Gastroesophageal sphincter (tissue), 3 donors: ENCODE measurements around the gene ASB18.

Experiments
- EP300 ChIP-seq: sonication (generic); formaldehyde crosslinking; IDR thresholded peaks from one replicate; pipeline ENCODE4 v1.6.1; 2017; ENCODE audit warnings: antibody characterized with exemption, mild to moderate bottlenecking
- TF ChIP-seq, protein P1 (sequence below), 4 experiments: fragments of 200-600 bp in 2 of 4; fragments of 450-650 bp in 2 of 4; sonication (generic) in 1 of 4; IDR thresholded peaks; one replicate each; pipeline ENCODE4 v1.5.1; 2017 to 2019; ENCODE audit warnings: antibody characterized with exemption in 4 of 4, mild to moderate bottlenecking in 2 of 4, moderate library complexity in 2 of 4

DNA sequence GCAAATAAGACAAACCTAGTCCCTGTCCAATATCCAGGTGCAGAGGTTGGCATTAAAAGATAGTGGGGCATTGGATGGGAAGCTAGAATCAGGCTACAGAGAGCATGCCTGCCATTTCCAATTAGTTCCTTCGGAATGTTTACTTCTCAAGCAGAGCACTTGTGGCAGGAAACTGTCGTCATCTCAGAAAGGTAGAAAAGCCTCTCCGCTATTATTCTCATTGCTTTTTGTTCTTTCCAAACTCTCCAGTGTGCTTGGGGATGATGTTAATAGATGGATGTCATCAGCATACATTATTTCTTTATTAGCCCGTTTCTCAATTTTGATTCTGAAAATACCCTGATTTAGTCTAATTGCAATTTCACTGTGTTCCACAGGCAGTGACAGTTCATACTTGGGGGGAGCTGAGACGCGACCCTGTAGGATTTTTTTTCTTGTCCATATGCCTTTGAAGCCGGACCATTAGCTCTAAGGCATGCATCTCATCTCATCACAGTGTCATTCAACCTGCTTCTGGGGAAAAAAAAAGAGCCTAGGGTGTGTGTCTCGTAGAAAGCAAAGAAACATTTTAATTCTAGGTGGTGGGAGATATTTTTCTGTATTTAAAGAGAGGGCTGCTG lies 7.7 kb downstream of the ASB18 start:
- TF ChIP-seq, protein P1, sequence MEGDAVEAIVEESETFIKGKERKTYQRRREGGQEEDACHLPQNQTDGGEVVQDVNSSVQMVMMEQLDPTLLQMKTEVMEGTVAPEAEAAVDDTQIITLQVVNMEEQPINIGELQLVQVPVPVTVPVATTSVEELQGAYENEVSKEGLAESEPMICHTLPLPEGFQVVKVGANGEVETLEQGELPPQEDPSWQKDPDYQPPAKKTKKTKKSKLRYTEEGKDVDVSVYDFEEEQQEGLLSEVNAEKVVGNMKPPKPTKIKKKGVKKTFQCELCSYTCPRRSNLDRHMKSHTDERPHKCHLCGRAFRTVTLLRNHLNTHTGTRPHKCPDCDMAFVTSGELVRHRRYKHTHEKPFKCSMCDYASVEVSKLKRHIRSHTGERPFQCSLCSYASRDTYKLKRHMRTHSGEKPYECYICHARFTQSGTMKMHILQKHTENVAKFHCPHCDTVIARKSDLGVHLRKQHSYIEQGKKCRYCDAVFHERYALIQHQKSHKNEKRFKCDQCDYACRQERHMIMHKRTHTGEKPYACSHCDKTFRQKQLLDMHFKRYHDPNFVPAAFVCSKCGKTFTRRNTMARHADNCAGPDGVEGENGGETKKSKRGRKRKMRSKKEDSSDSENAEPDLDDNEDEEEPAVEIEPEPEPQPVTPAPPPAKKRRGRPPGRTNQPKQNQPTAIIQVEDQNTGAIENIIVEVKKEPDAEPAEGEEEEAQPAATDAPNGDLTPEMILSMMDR (IDR thresholded peaks at IDR 0.05): no peak
- TF ChIP-seq EP300: no peak
